ENCODE results near the gene MPZL2.

- TF ChIP-seq POLR2A (IDR thresholded peaks at IDR 0.05) (no peak), CTCF (IDR thresholded peaks at IDR 0.05) (no peak)
These were observed 24.4 kb downstream of the MPZL2 start for GRCh38 chr11:118239509-118240205.

Data from transverse colon (tissue), 3 donors.